ENCODE measurements around the gene PGGHG. TPM values are rescaled to one million over a fixed set of nuclear protein-coding genes. Genes with fewer than 3 reads are reported as not detected.

PGGHG gene
- total and polyA plus RNA-seq, 2 of the 13 experiments (the other 11 are each of a cell fraction or from before 2014, with no cell fraction given) = 5.9 to 14.8 TPM

- TF ChIP-seq MIER3 (CRISPR knock-in tag; IDR thresholded peaks at IDR 0.05; ENCODE audit: borderline replicate concordance) = no peak
- TF ChIP-seq POLR2G (IDR thresholded peaks at IDR 0.05; ENCODE audit: low read depth, low read length) = peak; percentile 29
- TF ChIP-seq SP2 (CRISPR knock-in tag; IDR thresholded peaks at IDR 0.05) = no peak
- TF ChIP-seq XBP1 (CRISPR knock-in tag; IDR thresholded peaks at IDR 0.05) = no peak
- TF ChIP-seq, protein P1, sequence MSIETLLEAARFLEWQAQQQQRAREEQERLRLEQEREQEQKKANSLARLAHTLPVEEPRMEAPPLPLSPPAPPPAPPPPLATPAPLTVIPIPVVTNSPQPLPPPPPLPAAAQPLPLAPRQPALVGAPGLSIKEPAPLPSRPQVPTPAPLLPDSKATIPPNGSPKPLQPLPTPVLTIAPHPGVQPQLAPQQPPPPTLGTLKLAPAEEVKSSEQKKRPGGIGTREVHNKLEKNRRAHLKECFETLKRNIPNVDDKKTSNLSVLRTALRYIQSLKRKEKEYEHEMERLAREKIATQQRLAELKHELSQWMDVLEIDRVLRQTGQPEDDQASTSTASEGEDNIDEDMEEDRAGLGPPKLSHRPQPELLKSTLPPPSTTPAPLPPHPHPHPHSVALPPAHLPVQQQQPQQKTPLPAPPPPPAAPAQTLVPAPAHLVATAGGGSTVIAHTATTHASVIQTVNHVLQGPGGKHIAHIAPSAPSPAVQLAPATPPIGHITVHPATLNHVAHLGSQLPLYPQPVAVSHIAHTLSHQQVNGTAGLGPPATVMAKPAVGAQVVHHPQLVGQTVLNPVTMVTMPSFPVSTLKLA (IDR thresholded peaks at IDR 0.05) = peak; percentile 55
- peak; percentile 25; the same call in 1 of the 2 replicates for TF ChIP-seq KDM5B (CRISPR knock-in tag; IDR thresholded peaks at IDR 0.05; ENCODE audit: borderline replicate concordance)
- TF ChIP-seq ZNF326 (CRISPR knock-in tag; IDR thresholded peaks at IDR 0.05; ENCODE audit: borderline replicate concordance) = no peak
- TF ChIP-seq ZNF350 (CRISPR knock-in tag; IDR thresholded peaks at IDR 0.05; ENCODE audit: borderline replicate concordance, low read depth) = 0 out of 2 replicates have a peak, but pooled peaks have one; percentile 21
- TF ChIP-seq KAT7 (CRISPR knock-in tag; IDR thresholded peaks at IDR 0.05; ENCODE audit: borderline replicate concordance) = no peak
- TF ChIP-seq, protein P2, sequence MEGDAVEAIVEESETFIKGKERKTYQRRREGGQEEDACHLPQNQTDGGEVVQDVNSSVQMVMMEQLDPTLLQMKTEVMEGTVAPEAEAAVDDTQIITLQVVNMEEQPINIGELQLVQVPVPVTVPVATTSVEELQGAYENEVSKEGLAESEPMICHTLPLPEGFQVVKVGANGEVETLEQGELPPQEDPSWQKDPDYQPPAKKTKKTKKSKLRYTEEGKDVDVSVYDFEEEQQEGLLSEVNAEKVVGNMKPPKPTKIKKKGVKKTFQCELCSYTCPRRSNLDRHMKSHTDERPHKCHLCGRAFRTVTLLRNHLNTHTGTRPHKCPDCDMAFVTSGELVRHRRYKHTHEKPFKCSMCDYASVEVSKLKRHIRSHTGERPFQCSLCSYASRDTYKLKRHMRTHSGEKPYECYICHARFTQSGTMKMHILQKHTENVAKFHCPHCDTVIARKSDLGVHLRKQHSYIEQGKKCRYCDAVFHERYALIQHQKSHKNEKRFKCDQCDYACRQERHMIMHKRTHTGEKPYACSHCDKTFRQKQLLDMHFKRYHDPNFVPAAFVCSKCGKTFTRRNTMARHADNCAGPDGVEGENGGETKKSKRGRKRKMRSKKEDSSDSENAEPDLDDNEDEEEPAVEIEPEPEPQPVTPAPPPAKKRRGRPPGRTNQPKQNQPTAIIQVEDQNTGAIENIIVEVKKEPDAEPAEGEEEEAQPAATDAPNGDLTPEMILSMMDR (CRISPR knock-in tag; IDR thresholded peaks at IDR 0.05) = peak; percentile 33
- TF ChIP-seq, protein P3, sequence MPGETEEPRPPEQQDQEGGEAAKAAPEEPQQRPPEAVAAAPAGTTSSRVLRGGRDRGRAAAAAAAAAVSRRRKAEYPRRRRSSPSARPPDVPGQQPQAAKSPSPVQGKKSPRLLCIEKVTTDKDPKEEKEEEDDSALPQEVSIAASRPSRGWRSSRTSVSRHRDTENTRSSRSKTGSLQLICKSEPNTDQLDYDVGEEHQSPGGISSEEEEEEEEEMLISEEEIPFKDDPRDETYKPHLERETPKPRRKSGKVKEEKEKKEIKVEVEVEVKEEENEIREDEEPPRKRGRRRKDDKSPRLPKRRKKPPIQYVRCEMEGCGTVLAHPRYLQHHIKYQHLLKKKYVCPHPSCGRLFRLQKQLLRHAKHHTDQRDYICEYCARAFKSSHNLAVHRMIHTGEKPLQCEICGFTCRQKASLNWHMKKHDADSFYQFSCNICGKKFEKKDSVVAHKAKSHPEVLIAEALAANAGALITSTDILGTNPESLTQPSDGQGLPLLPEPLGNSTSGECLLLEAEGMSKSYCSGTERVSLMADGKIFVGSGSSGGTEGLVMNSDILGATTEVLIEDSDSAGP (CRISPR knock-in tag; IDR thresholded peaks at IDR 0.05; ENCODE audit: borderline replicate concordance) = peak; percentile 27; the same call in 1 of the 2 replicates
- no peak for TF ChIP-seq ZNF224 (CRISPR knock-in tag; IDR thresholded peaks at IDR 0.05)
- TF ChIP-seq MTA3 (CRISPR knock-in tag; IDR thresholded peaks at IDR 0.05) = no peak
- TF ChIP-seq, protein P4, sequence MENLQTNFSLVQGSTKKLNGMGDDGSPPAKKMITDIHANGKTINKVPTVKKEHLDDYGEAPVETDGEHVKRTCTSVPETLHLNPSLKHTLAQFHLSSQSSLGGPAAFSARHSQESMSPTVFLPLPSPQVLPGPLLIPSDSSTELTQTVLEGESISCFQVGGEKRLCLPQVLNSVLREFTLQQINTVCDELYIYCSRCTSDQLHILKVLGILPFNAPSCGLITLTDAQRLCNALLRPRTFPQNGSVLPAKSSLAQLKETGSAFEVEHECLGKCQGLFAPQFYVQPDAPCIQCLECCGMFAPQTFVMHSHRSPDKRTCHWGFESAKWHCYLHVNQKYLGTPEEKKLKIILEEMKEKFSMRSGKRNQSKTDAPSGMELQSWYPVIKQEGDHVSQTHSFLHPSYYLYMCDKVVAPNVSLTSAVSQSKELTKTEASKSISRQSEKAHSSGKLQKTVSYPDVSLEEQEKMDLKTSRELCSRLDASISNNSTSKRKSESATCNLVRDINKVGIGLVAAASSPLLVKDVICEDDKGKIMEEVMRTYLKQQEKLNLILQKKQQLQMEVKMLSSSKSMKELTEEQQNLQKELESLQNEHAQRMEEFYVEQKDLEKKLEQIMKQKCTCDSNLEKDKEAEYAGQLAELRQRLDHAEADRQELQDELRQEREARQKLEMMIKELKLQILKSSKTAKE (CRISPR knock-in tag; IDR thresholded peaks at IDR 0.05; ENCODE audit: borderline replicate concordance) = no peak
- no peak for TF ChIP-seq ZGPAT (CRISPR knock-in tag; IDR thresholded peaks at IDR 0.05)
- no peak for TF ChIP-seq ZBTB10 (CRISPR knock-in tag; IDR thresholded peaks at IDR 0.05; ENCODE audit: borderline replicate concordance)
Measured at GRCh38 chr11:297586-298405, 8.9 kb downstream of the PGGHG start (continued).
